Activated T-cell treated with anti-CD3 and anti-CD28 coated beads, Interleukin-2, amount 50 U/mL, for 48 hours (primary cell): Measurements from ENCODE around the gene PLPP3.

Experiments used
- DNase-seq, 2 experiments: peaks; one replicate each; pipeline ENCODE4 v3.0.0-alpha.2; 2020

Gene PLPP3

DNA sequence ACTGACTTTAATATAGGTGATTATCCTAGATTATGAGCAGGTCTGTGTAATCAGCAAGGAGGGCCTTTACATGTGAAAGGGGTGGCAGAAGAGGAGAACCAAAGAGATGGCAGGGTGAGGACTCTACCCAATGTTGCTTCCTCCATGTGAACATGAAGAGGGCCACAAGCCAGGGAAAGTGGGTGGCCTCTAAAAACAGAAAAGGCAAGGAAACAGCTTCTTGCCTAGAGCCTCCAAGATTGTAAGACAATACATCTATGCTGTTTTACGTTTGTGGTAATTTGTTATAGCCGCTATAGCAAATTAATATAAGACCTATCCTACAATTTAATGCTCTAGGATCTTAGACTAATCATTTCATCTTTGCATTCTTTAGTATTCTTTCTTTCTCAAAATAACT is 85.5 kb downstream of the PLPP3 start:
- no peak for DNase-seq

DNA sequence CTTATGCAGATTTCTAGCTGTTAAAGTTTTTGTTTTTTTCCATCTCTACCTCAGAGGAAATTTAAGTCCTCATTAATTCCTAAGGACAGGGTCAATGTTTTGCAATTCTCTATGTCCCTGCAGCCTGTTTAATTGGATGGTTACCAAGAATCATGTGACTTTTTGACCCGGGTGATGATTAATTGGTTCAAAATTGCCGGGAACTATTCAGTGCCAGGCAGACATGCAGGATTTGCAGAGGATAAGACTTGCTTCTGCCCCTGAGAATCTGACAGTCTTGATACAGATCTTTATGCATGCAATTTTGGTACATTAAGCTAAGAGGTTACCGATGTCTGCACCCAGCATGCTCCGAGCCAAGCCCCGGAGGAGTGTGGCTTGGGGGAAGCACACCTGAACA is 87.9 kb downstream of the PLPP3 start:
- DNase-seq, result no peak

DNA sequence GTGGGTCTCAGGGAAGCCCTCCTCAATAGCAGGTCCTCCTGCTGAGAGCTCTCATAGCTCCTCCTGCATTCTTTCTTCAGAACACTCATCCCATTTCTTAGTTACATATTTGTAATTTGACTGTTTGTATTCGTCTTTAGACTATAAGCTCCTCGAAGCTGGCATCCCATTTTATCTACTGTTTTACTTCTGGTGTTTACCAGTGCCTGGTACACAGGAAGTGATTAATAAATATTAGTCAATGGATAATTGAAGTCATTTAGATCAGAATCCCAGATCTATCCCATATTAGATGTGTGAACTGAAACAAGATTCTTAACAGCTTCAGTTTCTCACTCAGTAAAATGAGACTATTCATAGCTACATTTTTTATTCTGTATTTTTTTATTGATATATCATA is 88.7 kb downstream of the PLPP3 start:
- no peak for DNase-seq

DNA sequence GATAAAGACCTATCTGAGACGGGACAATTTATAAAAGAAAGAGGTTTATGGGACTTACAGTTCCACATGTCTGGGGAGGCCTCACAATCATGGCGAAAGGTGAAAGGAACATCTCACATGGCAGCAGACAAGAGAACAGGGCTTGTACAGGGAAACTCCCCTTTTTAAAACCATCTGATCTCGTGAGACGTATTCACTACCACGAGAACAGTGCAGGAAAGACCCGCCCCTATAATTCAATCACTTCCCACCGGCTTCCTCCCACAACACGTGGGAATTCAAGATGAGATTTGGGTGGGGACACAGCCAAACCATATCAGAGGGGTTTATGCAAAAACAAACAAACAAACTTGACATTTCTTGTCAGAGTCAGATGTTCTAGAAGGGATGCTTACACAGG is 89.7 kb downstream of the PLPP3 start:
- no peak for DNase-seq

DNA sequence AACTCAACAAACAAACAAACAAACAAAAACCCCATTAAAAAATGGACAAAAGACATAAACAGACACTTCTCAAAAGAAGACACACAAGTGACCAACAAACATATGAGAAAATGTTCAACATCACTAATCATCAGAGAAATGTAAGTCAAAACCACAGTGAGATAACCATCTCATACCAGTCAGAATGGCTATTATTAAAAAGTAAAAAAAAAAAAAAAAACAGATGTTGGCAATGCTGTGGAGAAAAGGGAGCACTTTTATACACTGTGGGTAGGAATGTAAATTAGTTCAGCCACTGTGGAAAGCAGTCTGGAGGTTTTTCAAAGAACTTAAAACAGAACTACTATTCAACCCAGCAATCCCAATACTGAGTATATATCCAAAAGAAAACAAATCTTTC is 94.7 kb downstream of the PLPP3 start:
- no peak for DNase-seq

DNA sequence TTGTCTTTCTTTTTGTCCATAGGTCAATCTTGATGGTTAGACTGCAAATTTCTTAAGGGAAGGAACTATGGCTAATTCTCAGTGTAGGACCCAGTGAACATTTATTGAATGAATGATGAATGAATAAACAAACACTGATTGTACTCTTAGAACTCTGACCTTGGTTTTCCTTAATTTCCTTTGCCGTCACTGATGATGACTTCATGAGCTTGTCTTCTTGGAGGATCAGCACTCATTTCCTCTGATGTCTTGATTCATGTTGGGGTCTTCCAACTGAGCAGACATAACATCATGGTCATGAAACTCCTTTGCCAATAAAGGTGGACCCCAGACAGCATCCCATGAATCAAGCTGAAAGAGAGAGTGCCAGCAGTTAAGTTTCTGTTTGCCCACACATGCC is 96.3 kb downstream of the PLPP3 start:
- DNase-seq, result no peak

DNA sequence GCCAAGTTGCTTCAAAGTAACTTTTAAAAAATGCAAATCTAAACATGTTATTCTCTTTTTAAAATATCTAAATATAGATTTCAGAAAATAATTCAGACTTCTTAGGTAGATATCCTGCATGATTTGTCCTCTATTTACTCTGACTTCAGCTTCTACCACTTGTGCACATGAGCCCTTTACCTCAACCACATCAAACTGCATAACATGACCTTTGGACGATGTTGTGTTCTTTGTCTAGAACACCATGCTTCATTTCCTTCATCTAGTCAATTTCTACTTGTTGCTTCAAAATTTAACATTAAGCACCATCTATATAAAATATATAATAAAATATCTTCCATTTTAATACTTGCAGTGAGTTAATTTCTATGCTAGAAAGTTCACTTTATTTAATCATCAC is 96.9 kb downstream of the PLPP3 start:
- no peak for DNase-seq

DNA sequence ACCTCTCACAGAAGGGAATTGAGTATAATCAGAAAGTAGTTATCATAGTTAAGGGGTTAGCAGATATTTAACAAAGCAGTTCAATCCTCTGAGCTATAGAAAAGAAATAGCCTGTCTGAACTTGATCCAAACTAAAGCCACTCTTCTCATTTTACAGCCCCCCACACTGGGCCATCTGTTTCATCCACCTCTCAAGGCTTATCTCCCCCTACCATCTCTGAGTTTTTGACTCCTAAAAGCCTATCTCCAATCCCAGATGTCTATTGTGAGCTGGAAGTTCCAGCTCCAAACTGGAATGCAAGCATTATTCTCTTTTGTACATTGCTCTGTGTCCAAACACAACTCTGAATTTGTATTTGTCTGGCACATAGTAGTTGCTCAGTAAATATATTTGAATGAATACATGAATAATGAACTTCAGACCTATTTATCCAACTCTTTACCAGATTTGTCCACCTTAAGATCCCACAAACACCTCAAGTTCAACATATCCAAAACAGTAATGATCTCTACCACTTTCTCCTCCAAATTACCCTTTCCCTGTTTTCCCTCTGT is 98.1 kb downstream of the PLPP3 start:
- DNase-seq, result no peak

DNA sequence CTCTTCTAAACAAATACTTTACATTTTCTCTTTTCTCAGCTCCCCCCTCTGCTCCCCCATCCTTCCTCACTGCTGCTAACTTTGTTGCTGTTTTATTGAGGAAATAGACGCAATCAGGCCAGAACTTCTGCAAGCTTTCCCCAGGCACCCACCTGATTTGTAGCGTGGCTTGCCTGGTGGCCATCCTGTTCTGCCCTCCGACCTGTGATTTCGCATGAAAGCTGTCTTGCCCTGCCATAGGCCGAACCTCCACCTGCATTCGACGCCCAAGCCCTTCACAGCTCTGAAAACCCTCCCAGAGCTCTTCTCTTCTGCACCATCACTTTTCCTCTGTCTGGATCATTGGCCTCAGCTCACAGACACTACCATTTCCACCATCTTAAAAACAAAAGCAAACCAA is 100.6 kb downstream of the PLPP3 start:
- no peak for DNase-seq

DNA sequence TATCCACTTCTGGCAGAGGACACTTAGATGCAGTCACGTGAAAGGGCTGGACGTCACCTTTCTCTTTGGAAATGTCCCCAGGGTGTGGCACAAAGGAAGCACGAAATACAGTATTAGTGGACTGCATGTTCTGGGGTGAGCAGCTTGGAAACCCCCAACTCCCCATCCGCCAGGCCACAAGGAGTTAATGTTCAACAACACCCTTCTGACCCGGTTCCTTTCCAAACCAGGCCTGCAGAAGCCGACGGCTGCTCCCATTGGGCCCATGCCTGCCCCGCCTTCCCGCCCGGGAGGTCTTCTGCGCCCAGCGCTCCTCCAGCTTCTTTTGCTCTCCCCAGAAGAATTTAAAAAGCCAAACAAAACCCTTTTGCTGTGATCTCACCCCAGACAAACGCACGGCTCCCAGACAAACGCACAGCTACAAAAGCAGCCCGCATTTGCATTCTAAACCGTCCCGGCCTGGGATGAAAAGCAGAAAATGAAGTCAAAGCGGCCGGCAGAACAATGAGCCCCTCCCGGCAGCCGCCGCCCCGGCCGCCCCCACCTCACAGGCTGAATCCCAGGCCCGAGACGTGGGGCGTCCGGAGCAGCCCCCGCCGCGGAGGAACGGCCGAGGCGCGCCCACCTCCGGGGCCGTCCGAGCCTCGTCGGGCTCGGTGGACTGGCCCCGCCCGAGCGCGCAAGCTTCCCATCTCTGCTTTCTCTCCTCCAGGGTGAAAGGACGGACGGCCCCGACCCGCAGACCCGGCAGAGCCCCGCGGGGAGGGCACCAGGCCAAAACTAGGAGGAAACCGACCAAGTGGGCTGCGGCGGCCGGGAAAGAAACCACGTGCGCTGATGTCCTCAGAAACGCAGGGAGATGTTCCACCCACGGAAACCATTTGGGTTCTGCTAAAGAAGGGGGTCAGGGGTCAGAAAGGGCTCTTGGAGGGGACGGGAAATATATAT is 101.9 kb downstream of the PLPP3 start:
- DNase-seq, result no peak

DNA sequence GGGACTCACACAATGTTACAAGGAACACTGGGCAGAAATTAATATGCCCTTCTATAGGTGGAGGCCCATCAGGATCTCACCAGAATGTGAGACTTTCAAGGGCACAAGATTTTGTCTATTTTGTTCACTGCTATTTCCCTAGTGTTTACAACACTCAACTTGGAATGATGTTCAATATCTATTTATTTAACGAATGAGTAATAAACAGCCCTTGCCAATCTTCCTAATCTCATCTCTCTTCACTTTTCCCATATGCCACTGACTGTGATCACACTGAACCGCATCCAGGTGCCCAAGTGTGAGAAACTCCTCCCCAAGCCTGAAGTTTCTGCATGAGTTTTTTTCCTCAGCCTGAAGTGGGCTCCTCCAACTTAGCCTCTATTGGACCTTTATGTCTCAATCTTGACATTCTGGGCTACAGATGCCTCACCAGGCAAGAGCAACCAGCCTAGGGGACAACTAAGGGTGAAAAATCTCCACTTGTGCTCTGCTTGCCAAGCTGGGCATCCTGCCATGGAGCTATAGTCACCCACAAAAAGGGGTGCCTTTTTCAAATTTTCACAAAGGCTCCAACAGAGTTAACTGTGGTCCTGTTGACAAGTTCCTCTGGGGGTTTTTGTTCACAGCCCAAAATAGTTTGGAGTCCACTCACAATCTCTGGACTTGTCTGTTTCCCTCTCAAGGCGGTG is 105.6 kb downstream of the PLPP3 start:
- DNase-seq, result no peak

DNA sequence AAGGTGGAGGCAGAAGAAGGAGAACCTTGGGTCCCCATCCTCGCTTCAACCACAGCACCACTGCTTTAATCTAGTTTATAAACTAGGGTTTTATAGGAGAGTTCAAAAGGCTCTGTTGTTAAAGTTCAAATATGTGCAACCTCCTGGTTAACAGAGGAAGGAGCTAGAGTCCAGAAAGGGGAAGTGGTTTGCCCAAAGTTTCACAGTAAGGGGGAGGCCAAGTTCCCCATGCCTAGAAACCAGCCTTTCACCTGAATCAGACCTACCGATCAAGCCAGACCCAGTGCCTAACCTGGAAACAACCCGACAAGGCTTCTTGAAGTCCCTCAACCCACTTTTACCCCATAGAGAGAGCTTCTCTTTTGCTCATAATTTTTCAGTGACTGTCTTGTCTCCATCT is 106.5 kb downstream of the PLPP3 start:
- no peak for DNase-seq

DNA sequence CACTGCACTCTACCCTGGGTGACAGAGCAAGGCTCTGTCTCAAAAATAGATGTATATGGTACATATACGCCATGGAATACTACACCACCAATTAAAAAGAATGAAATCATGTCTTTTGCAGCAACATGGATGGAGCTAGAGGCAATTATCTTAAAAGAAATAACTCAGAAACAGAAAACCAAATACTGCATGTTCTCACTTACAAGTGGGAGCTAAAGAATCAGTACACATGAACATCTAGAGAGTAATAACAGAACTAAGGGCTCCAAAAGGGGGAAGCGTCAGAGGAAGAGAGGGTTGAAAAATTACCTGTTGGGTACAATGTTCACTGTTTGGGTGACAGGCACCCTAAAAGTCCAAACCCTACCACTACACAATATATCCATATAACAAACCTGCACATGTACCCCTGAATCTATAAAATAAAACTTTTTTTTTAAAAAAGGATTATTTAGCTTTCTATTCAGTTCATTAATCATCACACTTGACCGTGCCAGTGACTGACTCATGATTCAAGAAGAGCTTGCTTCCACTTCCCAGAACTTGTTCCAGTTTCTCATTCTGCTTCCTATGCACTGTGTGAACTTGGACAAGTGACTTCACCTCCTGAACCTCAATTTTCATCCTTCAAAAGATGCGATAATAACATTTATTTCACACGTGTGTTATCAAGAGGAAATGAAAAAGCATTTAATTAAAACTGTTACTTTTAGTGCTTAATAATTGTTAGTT is 109.6 kb downstream of the PLPP3 start:
- no peak for DNase-seq

DNA sequence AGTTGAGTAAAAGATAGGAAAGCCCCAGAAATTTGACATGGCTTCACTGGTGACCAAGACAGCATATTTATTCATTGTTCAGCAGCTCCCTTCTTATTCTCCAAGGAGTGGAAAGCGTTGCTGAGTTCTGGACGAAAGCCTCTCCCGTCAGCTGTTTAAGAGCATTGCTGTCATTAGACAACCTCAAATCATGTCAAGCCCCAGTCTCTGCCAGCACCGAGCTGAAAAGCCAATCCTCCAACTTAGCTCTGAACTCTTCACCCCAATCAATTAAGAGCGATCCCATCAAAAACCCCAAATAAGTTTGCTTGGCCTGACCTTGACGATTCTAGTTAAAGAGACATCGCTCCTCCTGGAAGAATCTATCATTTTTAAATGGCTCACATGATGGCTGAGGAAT is 110.8 kb downstream of the PLPP3 start:
- no peak for DNase-seq

DNA sequence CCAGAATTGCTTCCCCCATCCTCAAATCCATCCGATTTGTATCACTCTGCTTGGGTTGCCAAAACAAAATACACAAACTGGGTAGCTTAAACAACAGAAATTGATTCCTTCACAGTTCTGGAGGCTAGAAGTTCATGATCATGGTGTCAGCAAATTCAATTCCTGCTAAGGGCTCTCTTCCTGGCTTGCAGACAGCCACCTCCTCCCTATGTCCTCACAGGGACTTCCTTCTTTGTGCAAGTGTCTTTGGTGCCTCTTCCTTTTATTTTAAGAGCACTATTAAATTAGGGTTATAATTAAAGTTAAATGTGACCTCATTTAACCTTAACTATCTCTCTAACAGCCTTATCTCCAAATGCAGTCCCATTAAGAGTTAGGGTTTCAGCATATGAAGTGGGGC is 112.8 kb downstream of the PLPP3 start:
- no peak for DNase-seq

DNA sequence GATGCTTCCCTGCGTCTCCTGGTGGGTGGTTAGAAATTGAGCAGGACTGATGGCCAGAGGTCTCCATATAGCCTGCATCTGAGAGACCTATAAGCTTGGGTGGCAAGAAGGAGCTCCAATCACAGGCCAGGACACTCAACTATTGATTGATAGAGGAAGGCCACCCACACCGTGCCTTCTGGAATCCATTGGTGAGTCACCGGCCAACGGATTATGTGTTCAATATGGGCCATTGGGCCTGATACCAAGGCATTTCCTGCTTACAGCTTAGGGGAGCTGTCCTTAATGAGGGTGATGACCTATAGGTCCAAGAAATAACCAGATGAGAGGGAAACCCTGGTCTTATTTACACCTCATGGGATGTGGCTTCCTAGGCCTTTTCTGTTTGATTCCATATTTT is 115.1 kb downstream of the PLPP3 start:
- no peak for DNase-seq

DNA sequence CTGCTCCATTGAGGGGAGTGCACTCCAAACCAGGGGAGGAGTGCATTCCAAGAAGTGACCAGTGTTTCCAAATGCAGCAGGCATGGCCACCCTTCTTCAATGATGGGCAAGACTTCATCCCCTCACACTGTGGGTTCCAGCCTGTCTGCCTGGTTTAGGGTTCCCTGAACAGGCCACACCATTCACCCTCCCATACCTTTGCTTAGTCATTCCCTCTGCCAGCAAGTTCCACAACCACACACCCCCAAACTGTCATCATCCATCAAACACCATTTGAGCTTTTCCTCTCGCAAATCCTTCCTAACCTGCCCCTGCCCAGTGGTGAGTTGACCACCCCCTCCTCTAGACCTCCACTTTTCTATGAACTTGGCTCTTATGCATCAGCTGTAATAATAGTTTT is 116.0 kb downstream of the PLPP3 start:
- no peak for DNase-seq

DNA sequence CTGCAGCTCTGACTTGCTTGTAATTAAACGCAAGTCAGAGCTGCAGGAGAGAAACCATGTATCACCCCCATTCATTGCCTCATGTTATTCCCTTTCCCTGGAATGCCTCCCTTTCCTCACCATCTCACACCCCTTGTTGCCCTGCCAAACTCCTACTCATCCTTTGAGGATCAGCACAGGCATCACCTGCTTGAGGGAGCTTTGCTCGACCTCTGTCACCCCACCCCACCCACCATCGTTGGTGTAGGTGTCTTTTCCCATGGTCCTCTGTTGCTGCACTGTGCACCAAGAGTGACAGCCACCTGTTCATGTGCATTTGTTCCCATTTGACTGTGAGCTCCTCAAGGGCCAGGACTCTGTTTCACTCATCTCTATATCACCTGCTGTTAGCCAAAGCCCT is 117.2 kb downstream of the PLPP3 start:
- no peak for DNase-seq

DNA sequence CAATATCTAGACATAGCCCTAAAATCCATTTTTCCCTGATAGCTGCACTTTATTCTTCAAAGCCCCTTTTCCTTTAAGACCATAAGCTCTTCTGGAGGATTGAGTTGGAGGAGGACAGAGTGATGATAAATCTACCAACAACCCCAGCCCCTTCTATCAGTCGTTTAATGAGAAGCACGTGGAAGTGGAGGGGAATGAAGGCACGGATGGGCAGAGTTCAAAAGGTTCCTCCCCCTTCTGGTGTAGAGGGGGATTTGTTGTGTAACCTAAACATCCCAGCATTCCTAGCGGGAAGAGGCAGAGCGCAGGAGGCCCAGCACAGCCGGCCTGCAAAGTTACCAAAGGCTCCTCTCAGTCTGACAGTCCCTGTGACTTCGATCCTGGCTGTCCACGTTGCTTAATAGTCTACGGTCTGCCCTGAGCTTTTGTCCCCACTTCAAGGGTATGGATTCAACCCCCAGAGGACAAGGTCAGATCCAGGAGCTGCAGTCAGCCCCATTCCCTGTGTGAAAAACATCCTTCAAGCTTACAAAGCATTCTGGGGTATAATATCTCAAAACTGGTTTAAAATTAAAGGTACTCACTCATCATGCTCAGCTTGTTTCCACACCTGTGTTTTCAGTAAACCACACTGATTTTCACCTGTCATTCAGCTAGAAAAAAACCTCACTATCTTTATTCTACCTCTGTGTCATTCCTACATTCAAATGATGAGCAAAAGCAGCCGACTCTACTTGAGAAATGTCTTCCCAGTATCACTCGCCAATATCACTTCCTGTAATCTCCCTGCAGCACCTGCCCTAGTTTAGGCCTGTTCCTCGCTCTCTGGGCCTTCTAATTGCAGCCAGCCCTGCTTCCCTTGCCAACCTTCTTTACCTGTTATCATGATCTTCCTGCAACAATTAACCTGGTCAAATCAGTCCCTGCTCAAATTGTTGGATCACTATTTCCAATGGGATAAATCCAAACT is 117.9 kb downstream of the PLPP3 start:
- no peak for DNase-seq

DNA sequence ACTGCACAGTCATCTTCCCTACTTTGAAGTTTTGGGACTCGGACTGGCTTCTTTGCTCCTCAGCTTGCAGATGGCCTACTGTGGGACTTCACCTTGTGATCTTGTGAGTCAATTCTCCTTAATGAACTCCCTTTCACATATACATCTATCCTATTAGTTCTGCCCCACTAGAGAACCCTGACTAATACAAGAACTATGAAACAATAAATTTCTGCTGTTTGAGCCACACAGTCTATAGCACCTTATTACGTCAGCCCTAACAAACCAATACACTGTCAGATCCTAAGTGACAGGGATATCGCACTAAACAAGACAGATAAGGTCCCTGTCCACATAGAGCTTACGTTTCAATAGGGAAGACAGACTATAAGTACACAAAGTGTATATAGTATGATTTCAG is 120.1 kb downstream of the PLPP3 start:
- no peak for DNase-seq

DNA sequence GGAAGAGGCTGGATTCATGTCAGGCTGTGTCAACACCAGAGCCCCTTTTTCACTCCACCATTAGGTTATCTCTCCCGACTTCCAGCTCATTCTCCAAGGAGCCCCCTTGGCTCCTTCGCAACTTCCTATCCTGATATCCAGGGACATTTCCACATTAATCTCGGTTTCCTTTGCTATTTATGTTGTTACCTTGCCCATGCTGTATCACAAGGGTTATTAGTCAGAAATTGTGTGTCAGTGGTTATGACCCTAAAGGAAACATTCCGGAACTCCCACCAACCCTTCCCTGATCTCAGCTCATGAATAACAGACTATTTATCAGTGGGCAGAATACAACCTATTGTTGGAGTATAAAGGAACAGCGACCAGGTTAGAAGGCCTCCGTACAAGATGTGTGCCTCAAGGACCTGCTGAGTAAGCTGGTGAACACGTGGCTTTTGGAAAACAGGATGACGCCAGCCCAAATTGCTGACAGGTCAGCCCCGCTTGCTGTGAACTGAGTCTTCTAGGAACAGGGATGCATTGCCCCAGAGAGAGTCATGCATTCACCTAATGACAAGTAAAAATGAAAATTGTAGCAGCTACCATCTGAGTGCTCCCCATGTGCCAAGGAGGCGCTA is 121.5 kb downstream of the PLPP3 start:
- no peak for DNase-seq
